GM18951 (cell line): Measurements from ENCODE around the gene CEP63.

Experiments used
- POLR2A ChIP-seq: IDR thresholded peaks from 4 replicates; pipeline ENCODE4 v1.6.1; 2011; ENCODE audit warnings: mild to moderate bottlenecking; ENCODE audit not compliant: insufficient read length, insufficient read depth; ENCODE audit errors: extremely low read depth
- in situ Hi-C: fragments of 300-500 bp; cut with MboI; formaldehyde crosslinking; loops from one replicate; pipeline ENCODE4 v1.12.0; 2022; ENCODE audit warnings: low sequenced_read_pairs, mixed read lengths, inconsistent platforms; ENCODE audit not compliant: unreplicated experiment

Gene CEP63

GRCh38 chr3:134614955-134615354 lies 129.1 kb downstream of the CEP63 start:
- in situ Hi-C loops: loop anchor here (25.0 kb wide), 1 partner anchor 1272 kb away; no protein-coding TSS in a partner anchor
- TF ChIP-seq POLR2A: no peak

- in situ Hi-C loops: loop anchor here (25.0 kb wide), 1 partner anchor 1272 kb away; no protein-coding TSS in a partner anchor
- TF ChIP-seq POLR2A: no peak
Measured at GRCh38 chr3:134615743-134616142, 129.9 kb downstream of the CEP63 start.

GRCh38 chr3:134617608-134618477 lies 132.0 kb downstream of the CEP63 start:
- in situ Hi-C loops: loop anchor here (25.0 kb wide), 1 partner anchor 1269 kb away; no protein-coding TSS in a partner anchor
- TF ChIP-seq POLR2A: no peak

- no peak for TF ChIP-seq POLR2A
- in situ Hi-C loops: loop anchor here (25.0 kb wide), 1 partner anchor 1269 kb away; no protein-coding TSS in a partner anchor
Measured at GRCh38 chr3:134618478-134619300, 132.8 kb downstream of the CEP63 start.

- no peak for TF ChIP-seq POLR2A
- in situ Hi-C loops: loop anchor here (25.0 kb wide), 1 partner anchor 1268 kb away; no protein-coding TSS in a partner anchor
Measured at GRCh38 chr3:134619301-134619615, 133.4 kb downstream of the CEP63 start.

- TF ChIP-seq POLR2A: no peak
- in situ Hi-C loops: loop anchor here (25.0 kb wide), 1 partner anchor 1267 kb away; no protein-coding TSS in a partner anchor
Measured at GRCh38 chr3:134619884-134620445, 134.1 kb downstream of the CEP63 start.

GRCh38 chr3:134620476-134621115 lies 134.7 kb downstream of the CEP63 start:
- TF ChIP-seq POLR2A: no peak

GRCh38 chr3:134621854-134622253 lies 136.0 kb downstream of the CEP63 start:
- in situ Hi-C loops: loop anchor here (25.0 kb wide), 1 partner anchor 1265 kb away; no protein-coding TSS in a partner anchor
- no peak for TF ChIP-seq POLR2A

More at GRCh38 chr3:134620476-134621115, 134.7 kb downstream of the CEP63 start:
- in situ Hi-C loops: loop anchor here (25.0 kb wide), 1 partner anchor 1267 kb away; no protein-coding TSS in a partner anchor

- in situ Hi-C loops: loop anchor here (25.0 kb wide), 1 partner anchor 1264 kb away; no protein-coding TSS in a partner anchor
- no peak for TF ChIP-seq POLR2A
Measured at GRCh38 chr3:134622806-134623365, 137.0 kb downstream of the CEP63 start.

GRCh38 chr3:134623615-134624245 lies 137.9 kb downstream of the CEP63 start:
- in situ Hi-C loops: loop anchor here (25.0 kb wide), 1 partner anchor 1264 kb away; no protein-coding TSS in a partner anchor
- TF ChIP-seq POLR2A: no peak
